Measurements from ENCODE around the gene PHLDB1. TPM values are rescaled to one million over a fixed set of nuclear protein-coding genes. Genes with fewer than 3 reads are reported as not detected.
A peak's percentile ranks its signal among the peaks of the same experiment; 100 is the strongest.

Gene PHLDB1
- polyA plus RNA-seq, 2 of the 4 experiments (the other 2 are of a cell fraction) = 5.9 to 20.0 TPM

- peak; percentile 75 to 87 for DNase-seq (ENCODE audit: low read depth in 1 of 2, low spot score in 1 of 2)
- ATAC-seq = peak; percentile 85 to 94
- no peak for FAIRE-seq
- POLR2A ChIA-PET = no interaction called here
- Histone ChIP-seq H3K4me1 (peaks cover 4% of the 10 kb centered on the region; the same call in 1 of the 3 replicates), H3K4me3 (no peak overlapping the region), H3K9me3 (no peaks in the 10 kb centered on the region), H3K27ac (peak overlapping the region in 1 of 2 experiments; percentile 70; a peak in 2 of 6 replicates), H3K4me2 (peak overlapping the region; percentile 52)
- TF ChIP-seq MAFK (IDR thresholded peaks at IDR 0.05; ENCODE audit: partially characterized antibody) (no peak), HOXA7 (CRISPR knock-in tag; IDR thresholded peaks at IDR 0.05) (no peak), CBX8 (IDR thresholded peaks at IDR 0.05) (no peak), SMC3 (IDR thresholded peaks at IDR 0.05) (peak; percentile 75), HMGXB4 (CRISPR knock-in tag; IDR thresholded peaks at IDR 0.05; ENCODE audit: borderline replicate concordance) (no peak), ZNF302 (CRISPR knock-in tag; IDR thresholded peaks at IDR 0.05) (no peak), HDAC2 (IDR thresholded peaks at IDR 0.05) (no peak), FOXS1 (CRISPR knock-in tag; IDR thresholded peaks at IDR 0.05) (no peak), JUN (IDR thresholded peaks at IDR 0.05) (no peak), MAX (IDR thresholded peaks at IDR 0.05) (no peak), RAD21 (conservative IDR thresholded peaks at IDR 0.05 in 1 of 2, IDR thresholded peaks at IDR 0.05 in 1 of 2) (peak; percentile 67 to 77), RARB (CRISPR knock-in tag; IDR thresholded peaks at IDR 0.05) (no peak), ZSCAN20 (CRISPR knock-in tag; IDR thresholded peaks at IDR 0.05) (no peak), RNF2 (IDR thresholded peaks at IDR 0.05; ENCODE audit: borderline replicate concordance, low read depth) (no peak), NFE2L2 (conservative IDR thresholded peaks at IDR 0.05; ENCODE audit: low read length) (no peak), RCOR1 (IDR thresholded peaks at IDR 0.05; ENCODE audit: low read depth, low read length) (no peak), BHLHE40 (IDR thresholded peaks at IDR 0.05; ENCODE audit: low read depth, low read length) (no peak), EP300 (IDR thresholded peaks at IDR 0.05) (no peak), JUNB (IDR thresholded peaks at IDR 0.05) (no peak)
- TF ChIP-seq, protein P1, sequence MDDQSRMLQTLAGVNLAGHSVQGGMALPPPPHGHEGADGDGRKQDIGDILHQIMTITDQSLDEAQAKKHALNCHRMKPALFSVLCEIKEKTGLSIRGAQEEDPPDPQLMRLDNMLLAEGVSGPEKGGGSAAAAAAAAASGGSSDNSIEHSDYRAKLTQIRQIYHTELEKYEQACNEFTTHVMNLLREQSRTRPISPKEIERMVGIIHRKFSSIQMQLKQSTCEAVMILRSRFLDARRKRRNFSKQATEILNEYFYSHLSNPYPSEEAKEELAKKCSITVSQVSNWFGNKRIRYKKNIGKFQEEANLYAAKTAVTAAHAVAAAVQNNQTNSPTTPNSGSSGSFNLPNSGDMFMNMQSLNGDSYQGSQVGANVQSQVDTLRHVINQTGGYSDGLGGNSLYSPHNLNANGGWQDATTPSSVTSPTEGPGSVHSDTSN (IDR thresholded peaks at IDR 0.05) = no peak
- TF ChIP-seq, protein P2, sequence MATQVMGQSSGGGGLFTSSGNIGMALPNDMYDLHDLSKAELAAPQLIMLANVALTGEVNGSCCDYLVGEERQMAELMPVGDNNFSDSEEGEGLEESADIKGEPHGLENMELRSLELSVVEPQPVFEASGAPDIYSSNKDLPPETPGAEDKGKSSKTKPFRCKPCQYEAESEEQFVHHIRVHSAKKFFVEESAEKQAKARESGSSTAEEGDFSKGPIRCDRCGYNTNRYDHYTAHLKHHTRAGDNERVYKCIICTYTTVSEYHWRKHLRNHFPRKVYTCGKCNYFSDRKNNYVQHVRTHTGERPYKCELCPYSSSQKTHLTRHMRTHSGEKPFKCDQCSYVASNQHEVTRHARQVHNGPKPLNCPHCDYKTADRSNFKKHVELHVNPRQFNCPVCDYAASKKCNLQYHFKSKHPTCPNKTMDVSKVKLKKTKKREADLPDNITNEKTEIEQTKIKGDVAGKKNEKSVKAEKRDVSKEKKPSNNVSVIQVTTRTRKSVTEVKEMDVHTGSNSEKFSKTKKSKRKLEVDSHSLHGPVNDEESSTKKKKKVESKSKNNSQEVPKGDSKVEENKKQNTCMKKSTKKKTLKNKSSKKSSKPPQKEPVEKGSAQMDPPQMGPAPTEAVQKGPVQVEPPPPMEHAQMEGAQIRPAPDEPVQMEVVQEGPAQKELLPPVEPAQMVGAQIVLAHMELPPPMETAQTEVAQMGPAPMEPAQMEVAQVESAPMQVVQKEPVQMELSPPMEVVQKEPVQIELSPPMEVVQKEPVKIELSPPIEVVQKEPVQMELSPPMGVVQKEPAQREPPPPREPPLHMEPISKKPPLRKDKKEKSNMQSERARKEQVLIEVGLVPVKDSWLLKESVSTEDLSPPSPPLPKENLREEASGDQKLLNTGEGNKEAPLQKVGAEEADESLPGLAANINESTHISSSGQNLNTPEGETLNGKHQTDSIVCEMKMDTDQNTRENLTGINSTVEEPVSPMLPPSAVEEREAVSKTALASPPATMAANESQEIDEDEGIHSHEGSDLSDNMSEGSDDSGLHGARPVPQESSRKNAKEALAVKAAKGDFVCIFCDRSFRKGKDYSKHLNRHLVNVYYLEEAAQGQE (IDR thresholded peaks at IDR 0.05) = no peak
- TF ChIP-seq, protein P3, sequence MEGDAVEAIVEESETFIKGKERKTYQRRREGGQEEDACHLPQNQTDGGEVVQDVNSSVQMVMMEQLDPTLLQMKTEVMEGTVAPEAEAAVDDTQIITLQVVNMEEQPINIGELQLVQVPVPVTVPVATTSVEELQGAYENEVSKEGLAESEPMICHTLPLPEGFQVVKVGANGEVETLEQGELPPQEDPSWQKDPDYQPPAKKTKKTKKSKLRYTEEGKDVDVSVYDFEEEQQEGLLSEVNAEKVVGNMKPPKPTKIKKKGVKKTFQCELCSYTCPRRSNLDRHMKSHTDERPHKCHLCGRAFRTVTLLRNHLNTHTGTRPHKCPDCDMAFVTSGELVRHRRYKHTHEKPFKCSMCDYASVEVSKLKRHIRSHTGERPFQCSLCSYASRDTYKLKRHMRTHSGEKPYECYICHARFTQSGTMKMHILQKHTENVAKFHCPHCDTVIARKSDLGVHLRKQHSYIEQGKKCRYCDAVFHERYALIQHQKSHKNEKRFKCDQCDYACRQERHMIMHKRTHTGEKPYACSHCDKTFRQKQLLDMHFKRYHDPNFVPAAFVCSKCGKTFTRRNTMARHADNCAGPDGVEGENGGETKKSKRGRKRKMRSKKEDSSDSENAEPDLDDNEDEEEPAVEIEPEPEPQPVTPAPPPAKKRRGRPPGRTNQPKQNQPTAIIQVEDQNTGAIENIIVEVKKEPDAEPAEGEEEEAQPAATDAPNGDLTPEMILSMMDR (IDR thresholded peaks at IDR 0.05) = peak; percentile 72
- TF ChIP-seq, protein P4, sequence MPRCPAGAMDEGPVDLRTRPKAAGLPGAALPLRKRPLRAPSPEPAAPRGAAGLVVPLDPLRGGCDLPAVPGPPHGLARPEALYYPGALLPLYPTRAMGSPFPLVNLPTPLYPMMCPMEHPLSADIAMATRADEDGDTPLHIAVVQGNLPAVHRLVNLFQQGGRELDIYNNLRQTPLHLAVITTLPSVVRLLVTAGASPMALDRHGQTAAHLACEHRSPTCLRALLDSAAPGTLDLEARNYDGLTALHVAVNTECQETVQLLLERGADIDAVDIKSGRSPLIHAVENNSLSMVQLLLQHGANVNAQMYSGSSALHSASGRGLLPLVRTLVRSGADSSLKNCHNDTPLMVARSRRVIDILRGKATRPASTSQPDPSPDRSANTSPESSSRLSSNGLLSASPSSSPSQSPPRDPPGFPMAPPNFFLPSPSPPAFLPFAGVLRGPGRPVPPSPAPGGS (IDR thresholded peaks at IDR 0.05) = no peak
- WGBS (ENCODE audit: missing lambda C conversion rate) = 36% methylated on average over 21 of the region's 26 CpGs
- CTCF ChIA-PET = interaction anchor here (0.6 to 10.7 kb wide), 19 partner anchors 8 to 308 kb away, joined by 3 to 90 read pairs (median 6); partner anchors contain the start of genes PHLDB1 and UPK2
Measured at GRCh38 chr11:118659314-118659952, 52.0 kb downstream of the PHLDB1 start.
